ENCODE measurements around the gene RND2.

GRCh38 chr17:43021741-43022512, 3.1 kb upstream of the RND2 start, which contains the start of gene VAT1:
- TF ChIP-seq, protein P1, sequence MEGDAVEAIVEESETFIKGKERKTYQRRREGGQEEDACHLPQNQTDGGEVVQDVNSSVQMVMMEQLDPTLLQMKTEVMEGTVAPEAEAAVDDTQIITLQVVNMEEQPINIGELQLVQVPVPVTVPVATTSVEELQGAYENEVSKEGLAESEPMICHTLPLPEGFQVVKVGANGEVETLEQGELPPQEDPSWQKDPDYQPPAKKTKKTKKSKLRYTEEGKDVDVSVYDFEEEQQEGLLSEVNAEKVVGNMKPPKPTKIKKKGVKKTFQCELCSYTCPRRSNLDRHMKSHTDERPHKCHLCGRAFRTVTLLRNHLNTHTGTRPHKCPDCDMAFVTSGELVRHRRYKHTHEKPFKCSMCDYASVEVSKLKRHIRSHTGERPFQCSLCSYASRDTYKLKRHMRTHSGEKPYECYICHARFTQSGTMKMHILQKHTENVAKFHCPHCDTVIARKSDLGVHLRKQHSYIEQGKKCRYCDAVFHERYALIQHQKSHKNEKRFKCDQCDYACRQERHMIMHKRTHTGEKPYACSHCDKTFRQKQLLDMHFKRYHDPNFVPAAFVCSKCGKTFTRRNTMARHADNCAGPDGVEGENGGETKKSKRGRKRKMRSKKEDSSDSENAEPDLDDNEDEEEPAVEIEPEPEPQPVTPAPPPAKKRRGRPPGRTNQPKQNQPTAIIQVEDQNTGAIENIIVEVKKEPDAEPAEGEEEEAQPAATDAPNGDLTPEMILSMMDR (IDR thresholded peaks at IDR 0.05) = no peak
- no peak for TF ChIP-seq POLR2AphosphoS5 (IDR thresholded peaks at IDR 0.05)
- TF ChIP-seq POLR2A (IDR thresholded peaks at IDR 0.05) = peak in 1 of 2 donors; percentile 45
- no peak for TF ChIP-seq EP300 (IDR thresholded peaks at IDR 0.05)
